PC-3 (cell line): ENCODE measurements around the gene NSMF.

ENCODE experiments used
- EZH2 ChIP-seq: fragments of 300-600 bp; sonication (generic); IDR thresholded peaks from one replicate; pipeline ENCODE4 v1.6.1; 2017; ENCODE audit warnings: antibody characterized with exemption, mild to moderate bottlenecking, low read length; ENCODE audit not compliant: unreplicated experiment
- TF ChIP-seq, protein P1 (sequence below): fragments of 300-600 bp; sonication (generic); conservative IDR thresholded peaks from 2 replicates; pipeline ENCODE4 v1.5.1; 2017; ENCODE audit warnings: antibody characterized with exemption, low read depth, mild to moderate bottlenecking, low read length

DNA sequence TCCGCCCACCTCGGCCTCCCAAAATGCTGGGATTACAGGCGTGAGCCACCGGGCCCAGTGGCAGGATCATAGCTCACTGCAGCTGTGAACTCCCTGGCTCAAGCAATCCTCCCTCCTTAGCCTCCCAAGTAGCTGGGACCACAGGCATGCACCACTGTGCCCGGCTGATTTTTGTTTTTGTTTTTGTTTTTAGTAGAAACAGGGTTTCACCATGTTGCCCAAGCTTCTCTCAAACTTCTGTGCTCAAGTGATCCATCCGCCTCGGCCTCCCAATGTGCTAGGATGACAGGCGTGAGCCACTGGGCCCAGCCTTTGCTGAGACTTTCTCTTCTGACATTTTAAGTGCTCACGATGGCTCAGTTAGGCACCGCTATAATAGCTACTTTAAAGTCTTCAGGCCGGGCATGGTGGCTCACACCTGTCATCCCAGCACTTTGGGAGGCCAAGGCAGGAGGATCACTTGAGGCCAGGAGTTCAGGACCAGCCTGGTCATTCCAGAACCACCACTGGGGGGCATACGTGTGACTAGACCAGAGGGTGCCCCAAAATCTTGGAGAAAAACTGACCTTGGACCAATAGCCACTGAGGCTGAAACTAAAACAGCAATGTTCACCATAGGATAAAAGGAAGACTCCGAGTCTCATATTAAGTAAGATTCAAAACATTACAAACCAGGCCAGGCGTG lies 14.9 kb downstream of the NSMF start:
- TF ChIP-seq, protein P1, sequence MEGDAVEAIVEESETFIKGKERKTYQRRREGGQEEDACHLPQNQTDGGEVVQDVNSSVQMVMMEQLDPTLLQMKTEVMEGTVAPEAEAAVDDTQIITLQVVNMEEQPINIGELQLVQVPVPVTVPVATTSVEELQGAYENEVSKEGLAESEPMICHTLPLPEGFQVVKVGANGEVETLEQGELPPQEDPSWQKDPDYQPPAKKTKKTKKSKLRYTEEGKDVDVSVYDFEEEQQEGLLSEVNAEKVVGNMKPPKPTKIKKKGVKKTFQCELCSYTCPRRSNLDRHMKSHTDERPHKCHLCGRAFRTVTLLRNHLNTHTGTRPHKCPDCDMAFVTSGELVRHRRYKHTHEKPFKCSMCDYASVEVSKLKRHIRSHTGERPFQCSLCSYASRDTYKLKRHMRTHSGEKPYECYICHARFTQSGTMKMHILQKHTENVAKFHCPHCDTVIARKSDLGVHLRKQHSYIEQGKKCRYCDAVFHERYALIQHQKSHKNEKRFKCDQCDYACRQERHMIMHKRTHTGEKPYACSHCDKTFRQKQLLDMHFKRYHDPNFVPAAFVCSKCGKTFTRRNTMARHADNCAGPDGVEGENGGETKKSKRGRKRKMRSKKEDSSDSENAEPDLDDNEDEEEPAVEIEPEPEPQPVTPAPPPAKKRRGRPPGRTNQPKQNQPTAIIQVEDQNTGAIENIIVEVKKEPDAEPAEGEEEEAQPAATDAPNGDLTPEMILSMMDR, result no peak
- no peak for TF ChIP-seq EZH2
